Lower leg skin (tissue), 4 donors: Measurements from ENCODE around the gene CTNND2. TPM values are rescaled to one million over a fixed set of nuclear protein-coding genes. Genes with fewer than 3 reads are reported as not detected.
"Not testable (repeated sequence)": the region's sequence is repeated elsewhere in the genome, so short reads cannot be mapped to it uniquely, and the experiment has no call there.

Experiments
- DNase-seq, 2 donors: peaks; one replicate each; pipeline ENCODE4 v3.0.0-alpha.2; 2019; ENCODE audit warnings: low spot score in 2 of 2
- H3K4me3 ChIP-seq: fragments of 200-600 bp; sonication (generic); 2 replicates; pipeline ENCODE4 v1.5.1; 2017; ENCODE audit warnings: mild to moderate bottlenecking, low read depth; ENCODE audit not compliant: poor library complexity, severe bottlenecking
- CTCF ChIP-seq, 3 donors: fragments of 450-650 bp; IDR thresholded peaks; one replicate each; pipeline ENCODE4 v1.5.1; 2016; ENCODE audit warnings: antibody characterized with exemption in 3 of 3, mild to moderate bottlenecking in 3 of 3, moderate library complexity in 2 of 3
- POLR2A ChIP-seq, 2 donors: fragments of 450-650 bp; IDR thresholded peaks; one replicate each; pipeline ENCODE4 v1.6.1; 2016 to 2017; ENCODE audit warnings: antibody characterized with exemption in 2 of 2, mild to moderate bottlenecking in 1 of 2, moderate library complexity in 1 of 2
- WGBS, 2 donors: methylation state at CpG; one replicate each; pipeline ENCODE4 v1.1.5; 2018; 5-methylcytosine and 5-hydroxymethylcytosine counted together
- intact Hi-C: fragments of 100-400 bp; cut with DNase I; formaldehyde crosslinking; loops from one replicate; pipeline ENCODE4 v1.15.0; 2023; ENCODE audit warnings: low total_unique reads
- total RNA-seq, 4 donors: library from RNA; depleted of rRNA; stranded (reverse); fragments of >200 nt; gene quantifications; one replicate each; pipeline ENCODE4 v1.1.0, GENCODE V29; 2016

The CTNND2 gene
- total RNA-seq, 4 donors from 2014 or later: 0.21 to 2.9 (median 0.55) TPM

GRCh38 chr5:11851965-11852716 is 52.1 kb downstream of the CTNND2 start:
- no peak overlapping the region for H3K4me3 ChIP-seq
- DNase-seq: no peak
- intact Hi-C loops: no loop called here
- 50 to 62% methylated on average over 4 of the region's 4 CpGs for WGBS, 2 donors
- TF ChIP-seq CTCF (IDR thresholded peaks at IDR 0.05) (no peak), POLR2A (IDR thresholded peaks at IDR 0.05) (no peak)

GRCh38 chr5:11851416-11851815 is 52.8 kb downstream of the CTNND2 start:
- intact Hi-C loops: no loop called here
- TF ChIP-seq CTCF (IDR thresholded peaks at IDR 0.05): no peak
- no peak overlapping the region for H3K4me3 ChIP-seq
- no peak for DNase-seq
- 63 to 67% methylated on average over 2 of the region's 2 CpGs for WGBS, 2 donors

- 53 to 55% methylated on average over 1 of the region's 1 CpG for WGBS, 2 donors
- intact Hi-C loops, H3K4me3 ChIP-seq, DNase-seq: not testable (repeated sequence)
Observed at GRCh38 chr5:11828566-11828965, 75.7 kb downstream of the CTNND2 start.

GRCh38 chr5:11822598-11822997 is 81.6 kb downstream of the CTNND2 start:
- TF ChIP-seq POLR2A (IDR thresholded peaks at IDR 0.05) (no peak), CTCF (IDR thresholded peaks at IDR 0.05) (no peak)
- 86 to 89% methylated on average over 1 of the region's 1 CpG for WGBS, 2 donors
- intact Hi-C loops: no loop called here

GRCh38 chr5:11815916-11816315 is 88.3 kb downstream of the CTNND2 start:
- WGBS, 2 donors: 72 to 75% methylated on average over 6 of the region's 7 CpGs
- TF ChIP-seq CTCF (IDR thresholded peaks at IDR 0.05): no peak
- no peak for TF ChIP-seq POLR2A (IDR thresholded peaks at IDR 0.05)

More at GRCh38 chr5:11822598-11822997, 81.6 kb downstream of the CTNND2 start:
- DNase-seq: no peak
- no peak overlapping the region for H3K4me3 ChIP-seq

GRCh38 chr5:11815481-11815880 is 88.8 kb downstream of the CTNND2 start:
- intact Hi-C loops: no loop called here
- H3K4me3 ChIP-seq: no peak overlapping the region
- DNase-seq: no peak
- 81 to 85% methylated on average over 3 of the region's 3 CpGs for WGBS, 2 donors
- TF ChIP-seq POLR2A (IDR thresholded peaks at IDR 0.05) (no peak), CTCF (IDR thresholded peaks at IDR 0.05) (no peak)

More at GRCh38 chr5:11815916-11816315, 88.3 kb downstream of the CTNND2 start:
- no peak for DNase-seq
- H3K4me3 ChIP-seq: no peak overlapping the region
- intact Hi-C loops: no loop called here
